Glutamatergic neuron (in vitro differentiated cells): ENCODE data around the gene TSGA10IP. TPM values are rescaled to one million over a fixed set of nuclear protein-coding genes. Genes with fewer than 3 reads are reported as not detected.
A peak's percentile ranks its signal among the peaks of the same experiment; 100 is the strongest.

Experiments used
- DNase-seq: peaks from one replicate; pipeline ENCODE4 v3.0.0; 2022
- H3K27ac Mint-ChIP-seq: one replicate; pipeline ENCODE4 v1.8.0; 2020; ENCODE audit warnings: mild to moderate bottlenecking, mixed read lengths, inconsistent platforms; ENCODE audit not compliant: unreplicated experiment
- H3K27me3 Mint-ChIP-seq: one replicate; pipeline ENCODE4 v1.8.0; 2020; ENCODE audit warnings: mild to moderate bottlenecking, moderate library complexity, mixed read lengths, inconsistent platforms; ENCODE audit not compliant: unreplicated experiment
- H3K36me3 Mint-ChIP-seq: one replicate; pipeline ENCODE4 v1.8.0; 2020; ENCODE audit warnings: mild to moderate bottlenecking, mixed read lengths, inconsistent platforms; ENCODE audit not compliant: unreplicated experiment
- H3K4me1 Mint-ChIP-seq: one replicate; pipeline ENCODE4 v1.8.0; 2020; ENCODE audit warnings: mild to moderate bottlenecking, low read depth, mixed read lengths, inconsistent platforms; ENCODE audit not compliant: unreplicated experiment
- H3K4me3 Mint-ChIP-seq: one replicate; pipeline ENCODE4 v1.8.0; 2020; ENCODE audit warnings: mild to moderate bottlenecking, mixed read lengths, inconsistent platforms; ENCODE audit not compliant: unreplicated experiment
- H3K9me3 Mint-ChIP-seq: one replicate; pipeline ENCODE4 v1.8.0; 2020; ENCODE audit warnings: mild to moderate bottlenecking, moderate library complexity, mixed read lengths, inconsistent platforms; ENCODE audit not compliant: unreplicated experiment
- total RNA-seq: library from RNA; stranded (reverse); fragmentation: NEBNext Ultra II Directional; extraction: Animal tissue kit (Norgen Biotek cat#: 25700); gene quantifications from one replicate; pipeline ENCODE4 v1.2.1, GENCODE V29; 2021; ENCODE audit not compliant: unreplicated experiment
- TF ChIP-seq, protein P1 (sequence below): fragments of 200-600 bp; sonication (generic); IDR thresholded peaks from one replicate; pipeline ENCODE4 v1.5.0; 2021; ENCODE audit not compliant: partially characterized antibody, unreplicated experiment

The TSGA10IP gene
- total RNA-seq, 1 donor from 2014 or later = not detected

GRCh38 chr11:65898656-65899355 is 46.5 kb upstream of the TSGA10IP start:
- Mint-ChIP-seq H3K27me3 (peaks cover 18% of the 10 kb centered on the region), H3K9me3 (peaks cover 6% of the 10 kb centered on the region), H3K4me3 (peak overlapping the region; percentile 79), H3K27ac (no peak overlapping the region), H3K36me3 (no peaks in the 10 kb centered on the region), H3K4me1 (no peaks in the 10 kb centered on the region)
- TF ChIP-seq, protein P1, sequence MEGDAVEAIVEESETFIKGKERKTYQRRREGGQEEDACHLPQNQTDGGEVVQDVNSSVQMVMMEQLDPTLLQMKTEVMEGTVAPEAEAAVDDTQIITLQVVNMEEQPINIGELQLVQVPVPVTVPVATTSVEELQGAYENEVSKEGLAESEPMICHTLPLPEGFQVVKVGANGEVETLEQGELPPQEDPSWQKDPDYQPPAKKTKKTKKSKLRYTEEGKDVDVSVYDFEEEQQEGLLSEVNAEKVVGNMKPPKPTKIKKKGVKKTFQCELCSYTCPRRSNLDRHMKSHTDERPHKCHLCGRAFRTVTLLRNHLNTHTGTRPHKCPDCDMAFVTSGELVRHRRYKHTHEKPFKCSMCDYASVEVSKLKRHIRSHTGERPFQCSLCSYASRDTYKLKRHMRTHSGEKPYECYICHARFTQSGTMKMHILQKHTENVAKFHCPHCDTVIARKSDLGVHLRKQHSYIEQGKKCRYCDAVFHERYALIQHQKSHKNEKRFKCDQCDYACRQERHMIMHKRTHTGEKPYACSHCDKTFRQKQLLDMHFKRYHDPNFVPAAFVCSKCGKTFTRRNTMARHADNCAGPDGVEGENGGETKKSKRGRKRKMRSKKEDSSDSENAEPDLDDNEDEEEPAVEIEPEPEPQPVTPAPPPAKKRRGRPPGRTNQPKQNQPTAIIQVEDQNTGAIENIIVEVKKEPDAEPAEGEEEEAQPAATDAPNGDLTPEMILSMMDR = no peak
- DNase-seq = no peak

DNA sequence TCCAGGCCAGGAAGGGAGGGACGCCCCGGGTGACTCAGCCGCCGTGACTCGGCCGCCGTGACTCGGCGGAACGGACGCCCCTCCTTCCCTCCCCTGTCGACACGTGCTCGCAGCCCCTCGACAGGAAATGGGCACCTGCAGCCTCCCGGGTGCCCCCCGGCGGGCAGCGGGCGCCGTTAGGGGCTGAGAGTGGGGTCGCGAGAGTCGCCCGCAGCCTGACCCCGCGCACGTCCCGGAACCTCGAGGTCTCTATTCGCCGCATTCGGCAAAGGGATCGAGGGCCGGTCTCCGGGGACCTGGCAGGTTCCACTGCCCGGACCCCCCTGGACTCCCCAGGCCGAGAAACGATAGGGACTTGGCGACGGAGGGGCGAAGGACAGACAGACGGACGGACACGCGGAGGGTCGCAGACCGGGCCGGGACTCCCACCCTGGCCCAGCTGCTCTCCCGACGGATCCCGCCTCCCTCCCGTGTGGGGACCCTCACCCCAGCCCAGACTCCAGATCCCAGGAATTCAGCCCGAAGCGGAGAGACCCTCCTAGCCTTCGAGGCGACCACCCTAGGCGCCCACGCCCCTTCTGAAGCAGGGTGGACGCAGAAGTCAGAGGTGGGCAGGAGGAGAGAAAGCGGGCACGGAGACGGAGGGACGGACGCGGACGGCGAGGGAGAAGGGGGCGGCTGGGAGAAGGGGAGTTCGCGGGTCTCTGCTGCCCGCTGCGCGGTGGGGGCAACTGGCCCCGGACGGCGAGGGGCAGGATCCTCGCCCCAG is 45.7 kb upstream of the TSGA10IP start:
- no peaks in the 10 kb centered on the region for H3K4me1 Mint-ChIP-seq
- H3K27ac Mint-ChIP-seq = no peak overlapping the region
- no peaks in the 10 kb centered on the region for H3K36me3 Mint-ChIP-seq
- H3K9me3 Mint-ChIP-seq = peaks cover 6% of the 10 kb centered on the region
- no peak overlapping the region for H3K4me3 Mint-ChIP-seq
- TF ChIP-seq, protein P1 = no peak
- peaks cover 21% of the 10 kb centered on the region for H3K27me3 Mint-ChIP-seq
- DNase-seq = no peak

DNA sequence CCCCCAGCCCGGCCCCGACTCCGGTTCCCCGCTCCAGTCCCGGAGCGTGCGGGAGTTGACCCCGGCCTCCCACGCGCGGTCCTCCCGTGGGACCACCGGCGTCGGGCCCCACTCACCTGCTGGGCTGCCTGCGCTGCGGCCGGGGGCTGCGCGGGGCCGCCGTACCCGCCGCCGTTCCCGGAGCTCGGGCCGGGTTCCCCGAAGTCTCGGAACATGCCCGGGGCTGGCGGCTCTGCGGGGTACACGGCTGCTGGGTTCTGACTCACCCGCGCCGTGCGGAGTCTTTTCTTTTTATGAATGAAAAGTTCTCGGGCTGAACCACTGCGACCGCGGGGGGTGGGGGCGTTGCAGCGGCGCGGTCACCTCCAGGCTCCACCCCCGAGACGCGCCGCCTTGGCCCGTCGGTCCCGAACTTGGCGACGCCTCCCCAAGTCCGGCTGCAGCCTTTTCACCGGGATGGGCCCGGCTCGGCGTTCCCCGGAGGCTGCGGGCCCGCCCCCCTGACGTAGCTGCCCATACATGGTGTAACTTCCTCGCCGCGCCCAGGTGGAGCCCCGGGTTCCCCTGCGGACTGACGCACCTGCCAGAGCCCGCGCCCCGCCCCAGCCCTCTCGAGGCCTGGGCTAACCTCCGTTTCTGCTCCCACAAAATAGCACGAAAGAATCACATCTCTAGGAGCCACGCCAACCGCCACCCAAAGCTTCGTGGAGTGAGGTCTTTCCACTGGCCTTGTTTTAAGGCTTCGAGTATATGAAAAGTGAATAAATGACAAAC is 45.0 kb upstream of the TSGA10IP start, which contains the start of gene FOSL1:
Gene FOSL1, minus strand, starts transcription at position 264 of the 774 bp plus-strand sequence. Its CDS starts 49 bp downstream, at position 215.
- no peak within 1 kb of the TSS for H3K27ac Mint-ChIP-seq
- no peaks in the 10 kb centered on the region for H3K36me3 Mint-ChIP-seq
- H3K27me3 Mint-ChIP-seq = peaks cover 21% of the 10 kb centered on the region
- peak within 1 kb of the TSS; percentile 52 for H3K4me3 Mint-ChIP-seq
- H3K4me1 Mint-ChIP-seq = no peaks in the 10 kb centered on the region
- TF ChIP-seq, protein P1 = no peak
- peaks cover 4% of the 10 kb centered on the region for H3K9me3 Mint-ChIP-seq
- DNase-seq = no peak

- peaks cover 21% of the 10 kb centered on the region for H3K27me3 Mint-ChIP-seq
- DNase-seq = no peak
- TF ChIP-seq, protein P1 = no peak
- H3K36me3 Mint-ChIP-seq = no peaks in the 10 kb centered on the region
- peaks cover 4% of the 10 kb centered on the region for H3K9me3 Mint-ChIP-seq
- no peak overlapping the region for H3K27ac Mint-ChIP-seq
- no peaks in the 10 kb centered on the region for H3K4me1 Mint-ChIP-seq
- peak overlapping the region; percentile 52 for H3K4me3 Mint-ChIP-seq
These were observed 44.4 kb upstream of the TSGA10IP start for GRCh38 chr11:65900899-65901180.
